Chondrocyte (in vitro differentiated cells): ENCODE measurements around the gene CCND2. TPM values are rescaled to one million over a fixed set of nuclear protein-coding genes. Genes with fewer than 3 reads are reported as not detected.

ENCODE experiments used
- DNase-seq: peaks from one replicate; pipeline ENCODE4 v3.0.0; 2021; ENCODE audit warnings: mixed read lengths, low spot score
- H3K27ac Mint-ChIP-seq: one replicate; pipeline ENCODE4 v1.8.0; 2021; ENCODE audit warnings: mild to moderate bottlenecking, moderate library complexity, mixed read lengths; ENCODE audit not compliant: unreplicated experiment
- H3K27me3 Mint-ChIP-seq: 2 replicates; pipeline ENCODE4 v1.8.0; 2021; ENCODE audit warnings: low read depth, mixed read lengths
- H3K36me3 Mint-ChIP-seq: 2 replicates; pipeline ENCODE4 v1.8.0; 2021; ENCODE audit warnings: low read depth, mixed read lengths
- H3K4me1 Mint-ChIP-seq: 2 replicates; pipeline ENCODE4 v1.8.0; 2021; ENCODE audit warnings: low read depth, mild to moderate bottlenecking, mixed read lengths
- H3K4me3 Mint-ChIP-seq: one replicate; pipeline ENCODE4 v1.8.0; 2021; ENCODE audit warnings: mild to moderate bottlenecking, moderate library complexity, mixed read lengths; ENCODE audit not compliant: unreplicated experiment
- H3K9me3 Mint-ChIP-seq: 2 replicates; pipeline ENCODE4 v1.8.0; 2021; ENCODE audit warnings: low read depth, mixed read lengths
- long read RNA-seq: library from polyadenylated mRNA; stranded (forward); transcript quantifications from one replicate; pipeline ENCODE4 v2.0.0, GENCODE V29; 2021
- total RNA-seq: library from RNA; stranded (reverse); gene quantifications from 3 replicates; pipeline ENCODE4 v1.2.1, GENCODE V29; 2021
- TF ChIP-seq, protein P1 (sequence below): fragments of 200-600 bp; sonication (generic); IDR thresholded peaks from 2 replicates; pipeline ENCODE4 v1.5.0; 2021; ENCODE audit warnings: antibody characterized with exemption, mild to moderate bottlenecking, moderate library complexity

CCND2 gene
- 128 to 158 TPM (median 129 TPM) in 3 replicates for total RNA-seq
- long read RNA-seq, full-length matches to known transcripts: 113 of 175 reads
- long read RNA-seq, partial matches to known transcripts: 11 of 175 reads
- long read RNA-seq, other reads (novel, unspliced or antisense): 51 of 175 reads

DNA sequence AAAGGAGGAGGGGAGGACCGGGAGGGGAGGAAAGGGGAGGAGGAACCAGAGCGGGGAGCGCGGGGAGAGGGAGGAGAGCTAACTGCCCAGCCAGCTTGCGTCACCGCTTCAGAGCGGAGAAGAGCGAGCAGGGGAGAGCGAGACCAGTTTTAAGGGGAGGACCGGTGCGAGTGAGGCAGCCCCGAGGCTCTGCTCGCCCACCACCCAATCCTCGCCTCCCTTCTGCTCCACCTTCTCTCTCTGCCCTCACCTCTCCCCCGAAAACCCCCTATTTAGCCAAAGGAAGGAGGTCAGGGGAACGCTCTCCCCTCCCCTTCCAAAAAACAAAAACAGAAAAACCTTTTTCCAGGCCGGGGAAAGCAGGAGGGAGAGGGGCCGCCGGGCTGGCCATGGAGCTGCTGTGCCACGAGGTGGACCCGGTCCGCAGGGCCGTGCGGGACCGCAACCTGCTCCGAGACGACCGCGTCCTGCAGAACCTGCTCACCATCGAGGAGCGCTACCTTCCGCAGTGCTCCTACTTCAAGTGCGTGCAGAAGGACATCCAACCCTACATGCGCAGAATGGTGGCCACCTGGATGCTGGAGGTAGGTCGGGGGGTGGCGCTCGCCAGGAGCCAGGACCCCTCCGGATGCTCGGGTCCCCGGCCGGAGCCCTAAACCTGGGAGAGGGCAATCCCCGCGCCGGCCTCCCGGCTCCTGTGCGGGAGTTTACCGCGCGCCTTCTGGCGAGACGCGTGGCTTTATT is at the start of gene CCND2:
TSS of gene CCND2 (plus strand) at position 111 of the 744 bp plus-strand sequence. CDS start at position 390, 279 bp downstream.
- TF ChIP-seq, protein P1, sequence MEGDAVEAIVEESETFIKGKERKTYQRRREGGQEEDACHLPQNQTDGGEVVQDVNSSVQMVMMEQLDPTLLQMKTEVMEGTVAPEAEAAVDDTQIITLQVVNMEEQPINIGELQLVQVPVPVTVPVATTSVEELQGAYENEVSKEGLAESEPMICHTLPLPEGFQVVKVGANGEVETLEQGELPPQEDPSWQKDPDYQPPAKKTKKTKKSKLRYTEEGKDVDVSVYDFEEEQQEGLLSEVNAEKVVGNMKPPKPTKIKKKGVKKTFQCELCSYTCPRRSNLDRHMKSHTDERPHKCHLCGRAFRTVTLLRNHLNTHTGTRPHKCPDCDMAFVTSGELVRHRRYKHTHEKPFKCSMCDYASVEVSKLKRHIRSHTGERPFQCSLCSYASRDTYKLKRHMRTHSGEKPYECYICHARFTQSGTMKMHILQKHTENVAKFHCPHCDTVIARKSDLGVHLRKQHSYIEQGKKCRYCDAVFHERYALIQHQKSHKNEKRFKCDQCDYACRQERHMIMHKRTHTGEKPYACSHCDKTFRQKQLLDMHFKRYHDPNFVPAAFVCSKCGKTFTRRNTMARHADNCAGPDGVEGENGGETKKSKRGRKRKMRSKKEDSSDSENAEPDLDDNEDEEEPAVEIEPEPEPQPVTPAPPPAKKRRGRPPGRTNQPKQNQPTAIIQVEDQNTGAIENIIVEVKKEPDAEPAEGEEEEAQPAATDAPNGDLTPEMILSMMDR: no peak
- H3K36me3 Mint-ChIP-seq: peaks cover 15% of the 10 kb centered on the region
- no peak for DNase-seq
- H3K4me3 Mint-ChIP-seq: peak within 1 kb of the TSS; percentile 89
- peak within 1 kb of the TSS; percentile 92 for H3K27ac Mint-ChIP-seq
- H3K4me1 Mint-ChIP-seq: peaks cover 44% of the 10 kb centered on the region
- no peaks in the 10 kb centered on the region for H3K9me3 Mint-ChIP-seq
- peaks cover 37% of the 10 kb centered on the region for H3K27me3 Mint-ChIP-seq

DNA sequence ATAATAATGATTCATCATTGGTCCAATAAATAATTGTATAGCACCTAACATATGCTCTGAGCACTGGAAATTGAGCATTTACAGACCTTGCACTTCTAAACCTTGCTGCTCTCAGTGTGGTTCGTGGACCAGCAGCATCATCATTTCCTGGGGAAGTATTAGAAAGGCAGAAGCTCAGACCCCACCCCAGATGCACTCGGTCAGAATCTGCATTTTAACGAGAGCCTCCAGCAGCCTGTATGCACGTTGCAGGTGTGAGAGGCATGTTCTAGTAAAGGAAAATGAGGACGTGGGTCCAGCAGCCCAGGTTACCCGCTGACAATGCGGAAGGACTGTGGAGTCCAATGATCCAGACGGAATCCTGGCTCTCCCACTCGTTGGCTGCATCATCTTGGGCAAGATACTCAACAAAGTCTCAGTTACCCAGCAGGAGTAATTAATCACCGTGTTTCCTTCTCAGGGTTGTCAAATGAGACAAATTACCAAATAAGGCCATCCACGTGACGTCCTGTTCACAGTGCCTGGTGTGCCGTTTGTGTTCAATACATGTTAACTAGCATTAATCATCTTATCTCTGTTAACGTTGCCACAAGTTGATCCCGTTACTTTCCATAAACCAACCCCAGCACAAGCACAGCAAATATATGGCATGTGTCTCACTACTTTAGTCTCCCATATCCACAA is 49.2 kb upstream of the CCND2 start:
- Mint-ChIP-seq H3K9me3 (no peaks in the 10 kb centered on the region), H3K27ac (no peak overlapping the region), H3K36me3 (no peaks in the 10 kb centered on the region), H3K4me1 (no peaks in the 10 kb centered on the region), H3K27me3 (peaks cover 49% of the 10 kb centered on the region), H3K4me3 (no peak overlapping the region)
- TF ChIP-seq, protein P1: no peak
- DNase-seq: no peak

DNA sequence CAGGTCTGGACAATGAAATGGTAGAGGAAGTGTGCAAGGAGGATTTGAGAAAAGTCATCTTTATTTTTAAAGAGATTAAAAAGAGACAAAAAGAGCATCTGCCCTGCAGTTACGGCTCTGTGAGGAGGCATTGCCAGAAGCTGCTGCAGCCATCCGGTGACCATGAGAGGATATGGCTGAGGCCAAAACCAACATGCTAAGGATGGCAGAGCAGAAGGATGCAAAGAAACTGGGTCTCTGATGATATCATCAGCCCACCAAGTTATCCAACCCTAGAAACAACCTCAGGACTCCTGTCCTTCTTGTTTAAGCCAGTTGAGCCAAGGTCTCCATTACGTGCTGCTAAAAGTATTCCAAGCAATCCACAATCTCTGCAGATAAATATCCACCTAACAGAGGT is 48.0 kb upstream of the CCND2 start:
- Mint-ChIP-seq H3K27me3 (peaks cover 44% of the 10 kb centered on the region), H3K27ac (no peak overlapping the region), H3K4me1 (no peaks in the 10 kb centered on the region), H3K4me3 (no peak overlapping the region), H3K36me3 (no peaks in the 10 kb centered on the region), H3K9me3 (no peaks in the 10 kb centered on the region)
- TF ChIP-seq, protein P1: no peak
- no peak for DNase-seq

DNA sequence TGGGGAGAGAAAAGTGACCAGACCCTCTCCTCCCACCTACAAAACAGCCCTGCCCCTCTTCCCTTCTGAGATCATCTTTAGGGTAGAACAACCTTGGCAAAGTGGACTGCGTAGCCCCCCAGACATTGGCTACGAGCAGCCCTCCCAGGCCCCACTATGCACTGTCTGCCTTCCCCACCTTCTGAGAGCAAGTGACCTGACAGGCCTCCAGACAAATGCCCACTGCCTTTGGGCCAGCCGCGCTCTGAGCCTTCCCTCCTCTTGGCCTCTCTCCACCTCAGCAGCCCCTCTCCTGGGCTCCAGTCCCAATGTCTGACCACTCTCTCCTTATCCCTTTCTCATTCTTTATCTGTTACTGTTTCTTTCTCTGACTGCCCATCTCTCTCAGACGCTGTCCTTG is 46.5 kb upstream of the CCND2 start:
- no peaks in the 10 kb centered on the region for H3K9me3 Mint-ChIP-seq
- no peaks in the 10 kb centered on the region for H3K4me1 Mint-ChIP-seq
- H3K4me3 Mint-ChIP-seq: no peak overlapping the region
- H3K27ac Mint-ChIP-seq: no peak overlapping the region
- TF ChIP-seq, protein P1: no peak
- no peaks in the 10 kb centered on the region for H3K36me3 Mint-ChIP-seq
- H3K27me3 Mint-ChIP-seq: peaks cover 48% of the 10 kb centered on the region
- DNase-seq: no peak

DNA sequence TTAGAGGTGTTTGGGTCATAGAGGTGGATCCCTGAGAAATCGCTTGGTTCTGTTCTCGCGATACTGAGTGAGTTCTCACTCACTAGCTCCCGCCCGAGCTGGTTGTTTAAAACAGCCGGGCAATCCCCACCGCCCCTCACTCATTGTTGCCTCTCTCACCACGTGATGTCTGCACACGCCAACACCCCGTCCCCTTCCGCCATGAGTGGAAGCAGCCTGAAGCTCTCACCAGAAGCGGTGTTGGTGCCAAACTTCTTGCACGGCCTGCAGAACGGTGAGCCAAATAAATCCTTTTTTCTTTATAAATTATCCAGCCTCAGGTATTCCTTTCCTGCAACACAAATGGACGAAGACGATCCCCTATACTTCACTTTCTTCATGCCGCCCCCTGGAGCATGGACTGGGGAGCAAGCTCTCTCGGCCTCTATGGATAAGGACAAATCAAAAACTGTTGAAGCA is 45.4 kb upstream of the CCND2 start:
- H3K9me3 Mint-ChIP-seq: no peaks in the 10 kb centered on the region
- no peak overlapping the region for H3K4me3 Mint-ChIP-seq
- peaks cover 55% of the 10 kb centered on the region for H3K27me3 Mint-ChIP-seq
- no peak overlapping the region for H3K27ac Mint-ChIP-seq
- no peaks in the 10 kb centered on the region for H3K4me1 Mint-ChIP-seq
- no peak for DNase-seq
- TF ChIP-seq, protein P1: no peak
- H3K36me3 Mint-ChIP-seq: no peaks in the 10 kb centered on the region
